ENCODE data around the gene EXOC6B. TPM values are rescaled to one million over a fixed set of nuclear protein-coding genes. Genes with fewer than 3 reads are reported as not detected.

EXOC6B gene
- total RNA-seq, 1 experiment from 2014 or later = 33.7 TPM

- TF ChIP-seq STAT6 (CRISPR knock-in tag; conservative IDR thresholded peaks at IDR 0.05; ENCODE audit: low read depth) (no peak), MXD4 (CRISPR knock-in tag; IDR thresholded peaks at IDR 0.05; ENCODE audit: borderline replicate concordance) (no peak), ZNF396 (CRISPR knock-in tag; IDR thresholded peaks at IDR 0.05; ENCODE audit: borderline replicate concordance) (no peak), NR2C2 (CRISPR knock-in tag; IDR thresholded peaks at IDR 0.05) (no peak), MYBL2 (CRISPR knock-in tag; IDR thresholded peaks at IDR 0.05) (no peak), E2F5 (CRISPR knock-in tag; IDR thresholded peaks at IDR 0.05) (no peak), EMX1 (CRISPR knock-in tag; IDR thresholded peaks at IDR 0.05) (no peak), ATF1 (CRISPR knock-in tag; IDR thresholded peaks at IDR 0.05) (no peak)
Observed at GRCh38 chr2:72134408-72134996, 691.3 kb downstream of the EXOC6B start (continued).

DNA sequence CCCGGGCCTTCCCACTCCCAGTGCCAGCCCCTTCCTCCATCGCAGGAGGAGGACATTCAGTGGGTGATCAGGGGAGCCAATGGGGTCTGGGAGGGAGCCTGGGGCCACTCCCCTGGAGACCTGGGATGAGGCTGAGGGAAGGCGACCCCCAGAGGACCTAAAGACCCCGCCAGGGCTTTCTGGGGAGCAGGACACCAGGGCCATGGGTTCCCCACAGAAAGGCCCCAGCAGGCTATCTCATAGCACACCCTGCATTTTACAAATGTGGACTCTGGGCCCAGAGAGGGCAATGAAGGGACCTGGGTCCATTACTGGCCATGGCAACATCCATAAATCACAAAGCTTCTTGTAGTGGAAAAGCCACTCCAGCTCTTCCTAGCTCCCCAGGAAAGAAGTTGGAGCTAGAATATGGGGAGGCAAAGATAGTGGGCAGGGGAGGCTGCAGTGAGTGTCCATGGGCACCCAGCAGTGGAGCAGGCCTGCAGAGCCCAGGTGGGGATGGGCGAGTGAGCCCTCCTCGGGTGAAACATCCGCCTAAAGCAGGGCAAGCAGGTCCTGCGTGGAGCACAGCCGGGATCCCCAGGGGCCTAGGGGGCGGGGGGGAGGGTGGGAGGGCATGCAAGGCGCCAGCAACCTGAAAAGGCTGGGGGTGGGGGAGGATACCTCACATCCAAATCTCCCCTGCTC, 692.0 kb downstream of the EXOC6B start:
- ChIA-PET POLR2A (no interaction called here), CTCF (interaction anchor here (0.8 to 1.1 kb wide), 3 partner anchors 16 to 19 kb away, joined by 4 read pairs; no protein-coding TSS in a partner anchor)
- Mint-ChIP-seq H3K27me3 (ENCODE audit: low read depth) (peaks cover 6% of the 10 kb centered on the region; the same call in 1 of the 2 replicates), H3K9me3 (no peaks in the 10 kb centered on the region), H3K4me1 (peaks cover 20% of the 10 kb centered on the region), H3K36me3 (no peaks in the 10 kb centered on the region), H3K4me3 (no peak overlapping the region), H3K27ac (no peak overlapping the region)
- DNase-seq (ENCODE audit: low spot score) (no peak), ATAC-seq (no peak)
- TF ChIP-seq GRHL2 (CRISPR knock-in tag; IDR thresholded peaks at IDR 0.05; ENCODE audit: insufficient replicate concordance, severe bottlenecking) = no peak
- no peak for TF ChIP-seq ATF1 (CRISPR knock-in tag; IDR thresholded peaks at IDR 0.05)
- TF ChIP-seq KAT7 (CRISPR knock-in tag; IDR thresholded peaks at IDR 0.05; ENCODE audit: borderline replicate concordance) = no peak
- TF ChIP-seq ZNF416 (CRISPR knock-in tag; IDR thresholded peaks at IDR 0.05) = no peak
- TF ChIP-seq, protein P1, sequence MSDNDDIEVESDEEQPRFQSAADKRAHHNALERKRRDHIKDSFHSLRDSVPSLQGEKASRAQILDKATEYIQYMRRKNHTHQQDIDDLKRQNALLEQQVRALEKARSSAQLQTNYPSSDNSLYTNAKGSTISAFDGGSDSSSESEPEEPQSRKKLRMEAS (CRISPR knock-in tag; IDR thresholded peaks at IDR 0.05) = no peak
- no peak for TF ChIP-seq CDX4 (CRISPR knock-in tag; IDR thresholded peaks at IDR 0.05; ENCODE audit: borderline replicate concordance)
- no peak for TF ChIP-seq NR3C1 (CRISPR knock-in tag; conservative IDR thresholded peaks at IDR 0.05; ENCODE audit: low read depth)
- no peak for TF ChIP-seq SOX15 (CRISPR knock-in tag; IDR thresholded peaks at IDR 0.05)
- no peak for TF ChIP-seq ZNF423 (CRISPR knock-in tag; IDR thresholded peaks at IDR 0.05)
- no peak for TF ChIP-seq IRF2 (CRISPR knock-in tag; IDR thresholded peaks at IDR 0.05; ENCODE audit: borderline replicate concordance, low read depth)
- TF ChIP-seq, protein P2, sequence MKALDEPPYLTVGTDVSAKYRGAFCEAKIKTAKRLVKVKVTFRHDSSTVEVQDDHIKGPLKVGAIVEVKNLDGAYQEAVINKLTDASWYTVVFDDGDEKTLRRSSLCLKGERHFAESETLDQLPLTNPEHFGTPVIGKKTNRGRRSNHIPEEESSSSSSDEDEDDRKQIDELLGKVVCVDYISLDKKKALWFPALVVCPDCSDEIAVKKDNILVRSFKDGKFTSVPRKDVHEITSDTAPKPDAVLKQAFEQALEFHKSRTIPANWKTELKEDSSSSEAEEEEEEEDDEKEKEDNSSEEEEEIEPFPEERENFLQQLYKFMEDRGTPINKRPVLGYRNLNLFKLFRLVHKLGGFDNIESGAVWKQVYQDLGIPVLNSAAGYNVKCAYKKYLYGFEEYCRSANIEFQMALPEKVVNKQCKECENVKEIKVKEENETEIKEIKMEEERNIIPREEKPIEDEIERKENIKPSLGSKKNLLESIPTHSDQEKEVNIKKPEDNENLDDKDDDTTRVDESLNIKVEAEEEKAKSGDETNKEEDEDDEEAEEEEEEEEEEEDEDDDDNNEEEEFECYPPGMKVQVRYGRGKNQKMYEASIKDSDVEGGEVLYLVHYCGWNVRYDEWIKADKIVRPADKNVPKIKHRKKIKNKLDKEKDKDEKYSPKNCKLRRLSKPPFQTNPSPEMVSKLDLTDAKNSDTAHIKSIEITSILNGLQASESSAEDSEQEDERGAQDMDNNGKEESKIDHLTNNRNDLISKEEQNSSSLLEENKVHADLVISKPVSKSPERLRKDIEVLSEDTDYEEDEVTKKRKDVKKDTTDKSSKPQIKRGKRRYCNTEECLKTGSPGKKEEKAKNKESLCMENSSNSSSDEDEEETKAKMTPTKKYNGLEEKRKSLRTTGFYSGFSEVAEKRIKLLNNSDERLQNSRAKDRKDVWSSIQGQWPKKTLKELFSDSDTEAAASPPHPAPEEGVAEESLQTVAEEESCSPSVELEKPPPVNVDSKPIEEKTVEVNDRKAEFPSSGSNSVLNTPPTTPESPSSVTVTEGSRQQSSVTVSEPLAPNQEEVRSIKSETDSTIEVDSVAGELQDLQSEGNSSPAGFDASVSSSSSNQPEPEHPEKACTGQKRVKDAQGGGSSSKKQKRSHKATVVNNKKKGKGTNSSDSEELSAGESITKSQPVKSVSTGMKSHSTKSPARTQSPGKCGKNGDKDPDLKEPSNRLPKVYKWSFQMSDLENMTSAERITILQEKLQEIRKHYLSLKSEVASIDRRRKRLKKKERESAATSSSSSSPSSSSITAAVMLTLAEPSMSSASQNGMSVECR (CRISPR knock-in tag; IDR thresholded peaks at IDR 0.05; ENCODE audit: borderline replicate concordance) = no peak
- no peak for TF ChIP-seq MLX (CRISPR knock-in tag; IDR thresholded peaks at IDR 0.05)
- no peak for TF ChIP-seq ATF6 (CRISPR knock-in tag; IDR thresholded peaks at IDR 0.05)
- no peak for TF ChIP-seq MXD4 (CRISPR knock-in tag; IDR thresholded peaks at IDR 0.05; ENCODE audit: borderline replicate concordance)
